Lower leg skin (tissue), 3 donors: Measurements from ENCODE around the gene AIF1.

Experiments used
- POLR2A ChIP-seq, 2 donors: fragments of 450-650 bp; IDR thresholded peaks; one replicate each; pipeline ENCODE4 v1.6.1; 2016 to 2017; ENCODE audit warnings: antibody characterized with exemption in 2 of 2, mild to moderate bottlenecking in 1 of 2, moderate library complexity in 1 of 2
- TF ChIP-seq, protein P1 (sequence below), 3 donors: fragments of 450-650 bp; IDR thresholded peaks; one replicate each; pipeline ENCODE4 v1.5.1; 2016; ENCODE audit warnings: antibody characterized with exemption in 3 of 3, mild to moderate bottlenecking in 3 of 3, moderate library complexity in 2 of 3

DNA sequence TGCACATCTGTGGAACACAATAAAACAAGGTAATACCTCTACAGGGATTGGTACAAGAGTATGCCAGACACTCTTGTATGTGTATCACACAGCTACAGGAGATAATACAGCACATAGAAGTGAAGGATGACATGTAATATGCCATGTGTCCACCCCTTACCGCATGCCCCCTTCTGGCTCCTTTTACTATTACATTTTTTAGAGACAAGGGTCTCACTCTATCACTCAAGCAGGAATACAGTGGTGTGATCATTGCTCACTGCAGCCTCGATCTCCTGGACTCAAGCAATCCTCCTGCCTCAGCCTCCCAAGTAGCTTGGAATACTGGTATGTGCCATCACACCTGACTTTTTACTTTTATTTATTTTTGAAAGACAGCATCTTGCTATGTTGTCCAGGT, 18.0 kb upstream of the AIF1 start:
- TF ChIP-seq, protein P1, sequence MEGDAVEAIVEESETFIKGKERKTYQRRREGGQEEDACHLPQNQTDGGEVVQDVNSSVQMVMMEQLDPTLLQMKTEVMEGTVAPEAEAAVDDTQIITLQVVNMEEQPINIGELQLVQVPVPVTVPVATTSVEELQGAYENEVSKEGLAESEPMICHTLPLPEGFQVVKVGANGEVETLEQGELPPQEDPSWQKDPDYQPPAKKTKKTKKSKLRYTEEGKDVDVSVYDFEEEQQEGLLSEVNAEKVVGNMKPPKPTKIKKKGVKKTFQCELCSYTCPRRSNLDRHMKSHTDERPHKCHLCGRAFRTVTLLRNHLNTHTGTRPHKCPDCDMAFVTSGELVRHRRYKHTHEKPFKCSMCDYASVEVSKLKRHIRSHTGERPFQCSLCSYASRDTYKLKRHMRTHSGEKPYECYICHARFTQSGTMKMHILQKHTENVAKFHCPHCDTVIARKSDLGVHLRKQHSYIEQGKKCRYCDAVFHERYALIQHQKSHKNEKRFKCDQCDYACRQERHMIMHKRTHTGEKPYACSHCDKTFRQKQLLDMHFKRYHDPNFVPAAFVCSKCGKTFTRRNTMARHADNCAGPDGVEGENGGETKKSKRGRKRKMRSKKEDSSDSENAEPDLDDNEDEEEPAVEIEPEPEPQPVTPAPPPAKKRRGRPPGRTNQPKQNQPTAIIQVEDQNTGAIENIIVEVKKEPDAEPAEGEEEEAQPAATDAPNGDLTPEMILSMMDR (IDR thresholded peaks at IDR 0.05) = no peak
- TF ChIP-seq POLR2A (IDR thresholded peaks at IDR 0.05) = no peak
